Mesenchymal stem cell (in vitro differentiated cells and primary cell): ENCODE measurements around the gene PFN3.

ENCODE experiments used
- DNase-seq: peaks from one replicate; pipeline ENCODE4 v3.0.0-alpha.2; 2013
- H2AFZ ChIP-seq: one replicate; pipeline ENCODE4 v1.6.1; 2013; ENCODE audit warnings: low read depth, mild to moderate bottlenecking, control low read depth, inconsistent platforms, low read length, moderate library complexity
- H2AK5ac ChIP-seq: 2 replicates; pipeline ENCODE4 v1.6.1; 2013; ENCODE audit warnings: low read length, moderate library complexity, mild to moderate bottlenecking, inconsistent platforms; ENCODE audit not compliant: severe bottlenecking
- H2BK120ac ChIP-seq: one replicate; pipeline ENCODE4 v1.6.1; 2013; ENCODE audit warnings: low read depth, mild to moderate bottlenecking, inconsistent platforms, low read length, moderate library complexity
- H2BK12ac ChIP-seq, 2 experiments: one replicate each; pipeline ENCODE4 v1.6.1; 2013; ENCODE audit warnings: inconsistent platforms in 2 of 2, low read length in 2 of 2, mild to moderate bottlenecking in 2 of 2, moderate library complexity in 2 of 2, control low read depth in 1 of 2
- H2BK15ac ChIP-seq: one replicate; pipeline ENCODE4 v1.6.1; 2013; ENCODE audit warnings: mild to moderate bottlenecking, low read depth, inconsistent platforms; ENCODE audit not compliant: poor library complexity, severe bottlenecking
- H2BK5ac ChIP-seq: 2 replicates; pipeline ENCODE4 v1.6.1; 2013; ENCODE audit warnings: low read depth, mild to moderate bottlenecking, low read length, control low read depth, inconsistent platforms; ENCODE audit not compliant: poor library complexity, severe bottlenecking
- H3K14ac ChIP-seq, 2 experiments: one replicate each; pipeline ENCODE4 v1.6.1; 2013; ENCODE audit warnings: inconsistent platforms in 2 of 2, low read length in 2 of 2, control low read depth in 1 of 2, mild to moderate bottlenecking in 1 of 2, moderate library complexity in 1 of 2
- H3K18ac ChIP-seq, 2 experiments: one replicate each; pipeline ENCODE4 v1.6.1; 2013; ENCODE audit warnings: inconsistent platforms in 2 of 2, low read length in 2 of 2, control low read depth in 1 of 2, low read depth in 1 of 2, mild to moderate bottlenecking in 1 of 2
- H3K23ac ChIP-seq, 2 experiments: one replicate each; pipeline ENCODE4 v1.6.1; 2013; ENCODE audit warnings: inconsistent platforms in 2 of 2, low read length in 2 of 2, mild to moderate bottlenecking in 2 of 2, moderate library complexity in 2 of 2, control low read depth in 1 of 2
- H3K27ac ChIP-seq: 2 replicates; pipeline ENCODE4 v1.5.1; 2013; ENCODE audit warnings: mild to moderate bottlenecking, moderate library complexity, low read length, control low read depth, inconsistent platforms; ENCODE audit not compliant: poor library complexity, severe bottlenecking
- H3K27me3 ChIP-seq, 2 experiments: 2 replicates each; pipeline versions ENCODE4 v1.6.1 to v1.7.0; 2013; ENCODE audit warnings: low read length in 2 of 2, mild to moderate bottlenecking in 2 of 2, moderate library complexity in 2 of 2, control low read depth in 1 of 2, inconsistent platforms in 1 of 2; ENCODE audit not compliant: control insufficient read depth in 1 of 2, insufficient read depth in 1 of 2
- H3K36me3 ChIP-seq, 2 experiments: 2 replicates each; pipeline versions ENCODE4 v1.6.1 to v1.7.0; 2013; ENCODE audit warnings: low read length in 2 of 2, control low read depth in 1 of 2, inconsistent platforms in 1 of 2, low read depth in 1 of 2, mild to moderate bottlenecking in 1 of 2; ENCODE audit not compliant: insufficient read depth in 2 of 2, control insufficient read depth in 1 of 2
- H3K4ac ChIP-seq, 2 experiments: one replicate each; pipeline ENCODE4 v1.6.1; 2013; ENCODE audit warnings: inconsistent platforms in 2 of 2, low read length in 2 of 2, mild to moderate bottlenecking in 2 of 2, moderate library complexity in 2 of 2, control low read depth in 1 of 2, low read depth in 1 of 2
- H3K4me1 ChIP-seq: 2 replicates; pipeline ENCODE4 v1.6.1; 2013; ENCODE audit warnings: low read depth, low read length, control low read depth; ENCODE audit not compliant: control insufficient read depth, insufficient read depth
- H3K4me2 ChIP-seq: 2 replicates; pipeline ENCODE4 v1.6.1; 2013; ENCODE audit warnings: low read length, mild to moderate bottlenecking, inconsistent platforms; ENCODE audit not compliant: poor library complexity, severe bottlenecking
- H3K4me3 ChIP-seq, 2 experiments: 2 replicates each; pipeline versions ENCODE4 v1.5.1 to v1.7.0; 2013; ENCODE audit warnings: low read length in 2 of 2, mild to moderate bottlenecking in 2 of 2, control low read depth in 1 of 2, low read depth in 1 of 2; ENCODE audit not compliant: insufficient read depth in 1 of 2
- H3K79me1 ChIP-seq: replicated peaks from 2 replicates; pipeline ENCODE4 v1.6.1; 2013; ENCODE audit warnings: mild to moderate bottlenecking, control low read depth, low read length, inconsistent platforms; ENCODE audit not compliant: poor library complexity, severe bottlenecking
- H3K9ac ChIP-seq: 2 replicates; pipeline ENCODE4 v1.7.0; 2013; ENCODE audit warnings: mild to moderate bottlenecking, low read length, moderate library complexity
- H3K9me3 ChIP-seq: 2 replicates; pipeline ENCODE4 v1.7.0; 2013; ENCODE audit warnings: mild to moderate bottlenecking, low read length; ENCODE audit not compliant: control insufficient read depth
- H4K8ac ChIP-seq: one replicate; pipeline ENCODE4 v1.6.1; 2013; ENCODE audit warnings: inconsistent platforms, mild to moderate bottlenecking, low read length, moderate library complexity
- H4K91ac ChIP-seq: one replicate; pipeline ENCODE4 v1.6.1; 2013; ENCODE audit warnings: mild to moderate bottlenecking, low read length, inconsistent platforms
- WGBS: methylation state at CpG from one replicate; pipeline ENCODE4 v1.1.7; 2013; ENCODE audit warnings: mixed read lengths; 5-methylcytosine and 5-hydroxymethylcytosine counted together

PFN3 gene

GRCh38 chr5:177445917-177446199 is 45.4 kb upstream of the PFN3 start:
- H3K4me1 ChIP-seq: peaks cover 31% of the 10 kb centered on the region
- H3K4ac ChIP-seq: no peak overlapping the region
- peaks cover 0 to 10% of the 10 kb centered on the region in 2 experiments for H3K27me3 ChIP-seq
- 66% methylated on average over 4 of the region's 8 CpGs for WGBS
- H3K79me1 ChIP-seq: peaks cover 7% of the 10 kb centered on the region
- peak overlapping the region; percentile 71 for H3K9ac ChIP-seq
- no peak overlapping the region for H3K27ac ChIP-seq
- H2BK5ac ChIP-seq: no peak overlapping the region
- no peak overlapping the region for H3K14ac ChIP-seq
- no peak overlapping the region for H2BK120ac ChIP-seq
- no peak overlapping the region for H3K23ac ChIP-seq
- H4K8ac ChIP-seq: peak overlapping the region; percentile 92
- peaks cover 10 to 43% of the 10 kb centered on the region in 2 experiments for H3K36me3 ChIP-seq
- DNase-seq: no peak
- peak overlapping the region; percentile 80 to 88 for H3K4me3 ChIP-seq
- H2BK12ac ChIP-seq: peak overlapping the region in 1 of 2 experiments; percentile 23
- no peak overlapping the region for H2AFZ ChIP-seq
- no peak overlapping the region for H3K18ac ChIP-seq
- H3K4me2 ChIP-seq: peak overlapping the region; percentile 82
- no peak overlapping the region for H4K91ac ChIP-seq
- no peaks in the 10 kb centered on the region for H3K9me3 ChIP-seq
- no peak overlapping the region for H2AK5ac ChIP-seq
- H2BK15ac ChIP-seq: no peak overlapping the region

- peak overlapping the region; percentile 71 for H3K9ac ChIP-seq
- H2BK120ac ChIP-seq: no peak overlapping the region
- no peak overlapping the region for H3K27ac ChIP-seq
- no peak overlapping the region for H3K23ac ChIP-seq
- no peak overlapping the region for H4K91ac ChIP-seq
- H3K14ac ChIP-seq: no peak overlapping the region
- peaks cover 31% of the 10 kb centered on the region for H3K4me1 ChIP-seq
- H3K9me3 ChIP-seq: no peaks in the 10 kb centered on the region
- no peak overlapping the region for H2BK5ac ChIP-seq
- WGBS: 97% methylated on average over 10 of the region's 10 CpGs
- no peak overlapping the region for H3K4ac ChIP-seq
- H3K4me3 ChIP-seq: peak overlapping the region in 1 of 2 experiments; percentile 80
- H3K36me3 ChIP-seq: peaks cover 10 to 44% of the 10 kb centered on the region in 2 experiments
- H4K8ac ChIP-seq: no peak overlapping the region
- no peak overlapping the region for H2AFZ ChIP-seq
- no peak overlapping the region for H2AK5ac ChIP-seq
- H3K27me3 ChIP-seq: peaks cover 0 to 10% of the 10 kb centered on the region in 2 experiments
- H3K18ac ChIP-seq: no peak overlapping the region
- no peak overlapping the region for H2BK12ac ChIP-seq
- H3K79me1 ChIP-seq: peaks cover 7% of the 10 kb centered on the region
- no peak overlapping the region for H2BK15ac ChIP-seq
- no peak for DNase-seq
- peak overlapping the region; percentile 82 for H3K4me2 ChIP-seq
These were observed 44.8 kb upstream of the PFN3 start for GRCh38 chr5:177445052-177445916.

- H2BK120ac ChIP-seq: no peak overlapping the region
- no peaks in the 10 kb centered on the region for H3K9me3 ChIP-seq
- no peak overlapping the region for H2BK12ac ChIP-seq
- H3K9ac ChIP-seq: no peak overlapping the region
- no peak overlapping the region for H3K23ac ChIP-seq
- no peak overlapping the region for H3K27ac ChIP-seq
- H3K14ac ChIP-seq: no peak overlapping the region
- H2BK5ac ChIP-seq: no peak overlapping the region
- WGBS: 82% methylated on average over 5 of the region's 7 CpGs
- H3K79me1 ChIP-seq: peaks cover 4% of the 10 kb centered on the region
- no peak overlapping the region for H3K4me2 ChIP-seq
- H2BK15ac ChIP-seq: no peak overlapping the region
- no peak overlapping the region for H3K4ac ChIP-seq
- no peak overlapping the region for H2AFZ ChIP-seq
- peaks cover 10 to 39% of the 10 kb centered on the region in 2 experiments for H3K36me3 ChIP-seq
- no peak overlapping the region for H3K18ac ChIP-seq
- H4K91ac ChIP-seq: no peak overlapping the region
- DNase-seq: no peak
- H3K4me3 ChIP-seq: no peak overlapping the region
- H3K27me3 ChIP-seq: peaks cover 0 to 10% of the 10 kb centered on the region in 2 experiments
- no peak overlapping the region for H2AK5ac ChIP-seq
- peak overlapping the region; percentile 7 for H4K8ac ChIP-seq
- H3K4me1 ChIP-seq: peaks cover 27% of the 10 kb centered on the region
These were observed 43.9 kb upstream of the PFN3 start for GRCh38 chr5:177444106-177445051.
